GM12878 (cell line): ENCODE results near the gene MYO16.

Experiments
- CHD1 ChIP-seq: IDR thresholded peaks from 2 replicates; pipeline ENCODE4 v1.6.1; 2012; ENCODE audit warnings: low read depth, low read length, improper control_type of control experiment
- HDAC6 ChIP-seq: fragments of 200-600 bp; sonication (generic); IDR thresholded peaks from one replicate; pipeline ENCODE4 v1.8.0; 2017; ENCODE audit warnings: antibody characterized with exemption; ENCODE audit not compliant: unreplicated experiment
- JUND ChIP-seq: IDR thresholded peaks from 2 replicates; pipeline ENCODE4 v1.6.1; 2012; ENCODE audit warnings: low read depth, mild to moderate bottlenecking, low read length, improper control_type of control experiment, moderate library complexity
- KDM1A ChIP-seq: fragments of 200-600 bp; sonication (generic); IDR thresholded peaks from 2 replicates; pipeline ENCODE4 v1.6.1; 2016; ENCODE audit warnings: borderline replicate concordance
- MAX ChIP-seq: IDR thresholded peaks from 2 replicates; pipeline ENCODE4 v1.6.1; 2012; ENCODE audit warnings: low read depth, low read length, improper control_type of control experiment
- POLR2A ChIP-seq: IDR thresholded peaks from 2 replicates; pipeline ENCODE4 v1.6.1; 2011; ENCODE audit warnings: low read depth, mild to moderate bottlenecking, low read length
- SRF ChIP-seq, 2 experiments: IDR thresholded peaks; 2 replicates each; pipeline ENCODE4 v1.6.1; 2011; ENCODE audit warnings: low read depth in 2 of 2, low read length in 2 of 2, mild to moderate bottlenecking in 1 of 2, moderate library complexity in 1 of 2
- TF ChIP-seq, protein P1 (sequence below), 3 experiments: IDR thresholded peaks in 2 of 3; conservative IDR thresholded peaks in 1 of 3; 2 replicates each; pipeline ENCODE4 v1.5.1; 2011; ENCODE audit warnings: low read depth in 3 of 3, low read length in 3 of 3, mild to moderate bottlenecking in 3 of 3, control low read depth in 2 of 3, moderate library complexity in 2 of 3, inconsistent platforms in 1 of 3, mixed read lengths in 1 of 3; ENCODE audit not compliant: control insufficient read depth in 2 of 3, insufficient read depth in 1 of 3; ENCODE audit errors: extremely low read depth in 1 of 3
- TF ChIP-seq, protein P2 (sequence below): IDR thresholded peaks from 2 replicates; pipeline ENCODE4 v1.6.1; 2012; ENCODE audit warnings: low read length, inconsistent platforms
- TF ChIP-seq, protein P3 (sequence below): fragments of 450-650 bp; IDR thresholded peaks from 2 replicates; pipeline ENCODE4 v1.6.1; 2017; ENCODE audit warnings: mild to moderate bottlenecking

DNA sequence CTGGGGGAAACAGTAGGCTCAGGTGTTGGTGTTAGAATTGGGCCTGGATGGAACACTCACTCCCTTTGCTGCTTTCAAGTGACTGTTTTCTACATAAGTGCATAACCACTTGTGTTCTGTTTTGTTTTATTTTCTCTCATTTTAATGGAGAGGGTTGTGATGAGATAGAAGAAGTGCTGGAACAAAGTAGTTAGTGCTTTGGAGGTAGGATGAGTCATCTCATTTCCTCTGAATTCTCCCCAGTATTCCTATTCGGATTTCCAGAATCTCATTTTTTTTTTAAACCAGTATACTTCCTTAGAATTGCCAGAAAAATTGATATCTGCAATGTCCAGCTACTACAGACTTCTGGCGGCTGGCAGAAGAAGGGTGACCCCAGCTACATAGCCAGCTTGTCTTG, 575.9 kb downstream of the MYO16 start:
- TF ChIP-seq, protein P1, sequence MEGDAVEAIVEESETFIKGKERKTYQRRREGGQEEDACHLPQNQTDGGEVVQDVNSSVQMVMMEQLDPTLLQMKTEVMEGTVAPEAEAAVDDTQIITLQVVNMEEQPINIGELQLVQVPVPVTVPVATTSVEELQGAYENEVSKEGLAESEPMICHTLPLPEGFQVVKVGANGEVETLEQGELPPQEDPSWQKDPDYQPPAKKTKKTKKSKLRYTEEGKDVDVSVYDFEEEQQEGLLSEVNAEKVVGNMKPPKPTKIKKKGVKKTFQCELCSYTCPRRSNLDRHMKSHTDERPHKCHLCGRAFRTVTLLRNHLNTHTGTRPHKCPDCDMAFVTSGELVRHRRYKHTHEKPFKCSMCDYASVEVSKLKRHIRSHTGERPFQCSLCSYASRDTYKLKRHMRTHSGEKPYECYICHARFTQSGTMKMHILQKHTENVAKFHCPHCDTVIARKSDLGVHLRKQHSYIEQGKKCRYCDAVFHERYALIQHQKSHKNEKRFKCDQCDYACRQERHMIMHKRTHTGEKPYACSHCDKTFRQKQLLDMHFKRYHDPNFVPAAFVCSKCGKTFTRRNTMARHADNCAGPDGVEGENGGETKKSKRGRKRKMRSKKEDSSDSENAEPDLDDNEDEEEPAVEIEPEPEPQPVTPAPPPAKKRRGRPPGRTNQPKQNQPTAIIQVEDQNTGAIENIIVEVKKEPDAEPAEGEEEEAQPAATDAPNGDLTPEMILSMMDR (IDR thresholded peaks at IDR 0.05 in 2 of 3, conservative IDR thresholded peaks at IDR 0.05 in 1 of 3; ENCODE audit: control insufficient read depth in 2 of 3, extremely low read depth in 1 of 3, insufficient read depth in 1 of 3, low read depth in 3 of 3, low read length in 3 of 3) = no peak
- no peak for TF ChIP-seq JUND
- TF ChIP-seq, protein P2, sequence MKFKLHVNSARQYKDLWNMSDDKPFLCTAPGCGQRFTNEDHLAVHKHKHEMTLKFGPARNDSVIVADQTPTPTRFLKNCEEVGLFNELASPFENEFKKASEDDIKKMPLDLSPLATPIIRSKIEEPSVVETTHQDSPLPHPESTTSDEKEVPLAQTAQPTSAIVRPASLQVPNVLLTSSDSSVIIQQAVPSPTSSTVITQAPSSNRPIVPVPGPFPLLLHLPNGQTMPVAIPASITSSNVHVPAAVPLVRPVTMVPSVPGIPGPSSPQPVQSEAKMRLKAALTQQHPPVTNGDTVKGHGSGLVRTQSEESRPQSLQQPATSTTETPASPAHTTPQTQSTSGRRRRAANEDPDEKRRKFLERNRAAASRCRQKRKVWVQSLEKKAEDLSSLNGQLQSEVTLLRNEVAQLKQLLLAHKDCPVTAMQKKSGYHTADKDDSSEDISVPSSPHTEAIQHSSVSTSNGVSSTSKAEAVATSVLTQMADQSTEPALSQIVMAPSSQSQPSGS = no peak
- TF ChIP-seq POLR2A = no peak
- TF ChIP-seq CHD1 = no peak
- no peak for TF ChIP-seq MAX
- TF ChIP-seq KDM1A = no peak
- TF ChIP-seq HDAC6 = no peak
- TF ChIP-seq, protein P3, sequence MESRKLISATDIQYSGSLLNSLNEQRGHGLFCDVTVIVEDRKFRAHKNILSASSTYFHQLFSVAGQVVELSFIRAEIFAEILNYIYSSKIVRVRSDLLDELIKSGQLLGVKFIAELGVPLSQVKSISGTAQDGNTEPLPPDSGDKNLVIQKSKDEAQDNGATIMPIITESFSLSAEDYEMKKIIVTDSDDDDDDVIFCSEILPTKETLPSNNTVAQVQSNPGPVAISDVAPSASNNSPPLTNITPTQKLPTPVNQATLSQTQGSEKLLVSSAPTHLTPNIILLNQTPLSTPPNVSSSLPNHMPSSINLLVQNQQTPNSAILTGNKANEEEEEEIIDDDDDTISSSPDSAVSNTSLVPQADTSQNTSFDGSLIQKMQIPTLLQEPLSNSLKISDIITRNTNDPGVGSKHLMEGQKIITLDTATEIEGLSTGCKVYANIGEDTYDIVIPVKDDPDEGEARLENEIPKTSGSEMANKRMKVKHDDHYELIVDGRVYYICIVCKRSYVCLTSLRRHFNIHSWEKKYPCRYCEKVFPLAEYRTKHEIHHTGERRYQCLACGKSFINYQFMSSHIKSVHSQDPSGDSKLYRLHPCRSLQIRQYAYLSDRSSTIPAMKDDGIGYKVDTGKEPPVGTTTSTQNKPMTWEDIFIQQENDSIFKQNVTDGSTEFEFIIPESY = no peak
- TF ChIP-seq SRF (IDR thresholded peaks at IDR 0.05; ENCODE audit: low read depth in 2 of 2, low read length in 2 of 2) = no peak
